ENCODE results near the gene LGALS7.

GRCh38 chr19:38809592-38810252, 36.4 kb upstream of the LGALS7 start:
- TF ChIP-seq MAX (IDR thresholded peaks at IDR 0.05) = no peak
- no peak for TF ChIP-seq CTCF (CRISPR knock-in tag; IDR thresholded peaks at IDR 0.05)
- TF ChIP-seq YY1 (IDR thresholded peaks at IDR 0.05; ENCODE audit: insufficient read depth, insufficient replicate concordance, low read depth, low read length) = no peak
- no peak for TF ChIP-seq STAT6 (CRISPR knock-in tag; IDR thresholded peaks at IDR 0.05; ENCODE audit: borderline replicate concordance)
- TF ChIP-seq MIXL1 (CRISPR knock-in tag; IDR thresholded peaks at IDR 0.05) = no peak

Data from HepG2 (cell line).